PFSK-1 (cell line): Measurements from ENCODE around the gene DNAH2.

Experiments
- POLR2AphosphoS5 ChIP-seq: IDR thresholded peaks from 2 replicates; pipeline ENCODE4 v1.6.1; 2012; ENCODE audit warnings: low read depth, mild to moderate bottlenecking, control low read depth, low read length, moderate library complexity
- REST ChIP-seq, 2 experiments: IDR thresholded peaks; 2 replicates each; pipeline versions ENCODE4 v1.6.1 to v1.8.0; 2011 to 2012; ENCODE audit warnings: low read depth in 2 of 2, low read length in 2 of 2, control low read depth in 1 of 2, inconsistent platforms in 1 of 2, mild to moderate bottlenecking in 1 of 2, moderate library complexity in 1 of 2; ENCODE audit not compliant: insufficient read depth in 1 of 2
- SIN3A ChIP-seq: IDR thresholded peaks from 2 replicates; pipeline ENCODE4 v1.6.1; 2012; ENCODE audit warnings: mild to moderate bottlenecking, low read length, moderate library complexity, borderline replicate concordance; ENCODE audit not compliant: insufficient read depth
- TAF1 ChIP-seq: IDR thresholded peaks from 2 replicates; pipeline ENCODE4 v1.6.1; 2012; ENCODE audit warnings: low read length, control low read depth, borderline replicate concordance; ENCODE audit not compliant: insufficient read depth

- TF ChIP-seq SIN3A (no peak), REST (IDR thresholded peaks at IDR 0.05; ENCODE audit: insufficient read depth in 1 of 2, low read depth in 2 of 2, low read length in 2 of 2) (no peak), TAF1 (no peak), POLR2AphosphoS5 (no peak)
Observed at GRCh38 chr17:7706631-7707354, 10.8 kb upstream of the DNAH2 start.
